HepG2 (cell line): ENCODE measurements around the gene POFUT2. TPM values are rescaled to one million over a fixed set of nuclear protein-coding genes. Genes with fewer than 3 reads are reported as not detected.

Experiments used
- GATA4 ChIP-seq: sonication (generic); IDR thresholded peaks from 2 replicates; pipeline ENCODE4 v1.6.1; 2016; ENCODE audit warnings: antibody characterized with exemption, low read depth, borderline replicate concordance
- HES4 ChIP-seq: sonication (generic); formaldehyde crosslinking; IDR thresholded peaks from 2 replicates; pipeline ENCODE4 v1.9.0; 2021; ENCODE audit warnings: mild to moderate bottlenecking, missing genetic modification reagents, borderline replicate concordance
- NAIF1 ChIP-seq: sonication (generic); formaldehyde crosslinking; IDR thresholded peaks from 2 replicates; pipeline ENCODE4 v1.5.0; 2020; ENCODE audit warnings: mild to moderate bottlenecking, missing genetic modification reagents, borderline replicate concordance
- NBN ChIP-seq: fragments of 450-650 bp; conservative IDR thresholded peaks from 2 replicates; pipeline ENCODE4 v1.6.1; 2017
- RCOR2 ChIP-seq: IDR thresholded peaks from 2 replicates; pipeline ENCODE4 v1.6.1; 2016; ENCODE audit warnings: missing biosample characterization, missing genetic modification reagents
- ZBTB42 ChIP-seq: sonication (generic); formaldehyde crosslinking; IDR thresholded peaks from 2 replicates; pipeline ENCODE4 v1.5.0; 2020; ENCODE audit warnings: mild to moderate bottlenecking, missing genetic modification reagents
- ZNF292 ChIP-seq: sonication (generic); formaldehyde crosslinking; IDR thresholded peaks from 2 replicates; pipeline ENCODE4 v1.8.1; 2022; ENCODE audit warnings: mild to moderate bottlenecking, low read depth, missing genetic modification reagents, borderline replicate concordance
- ZNF430 ChIP-seq: sonication (generic); formaldehyde crosslinking; IDR thresholded peaks from 2 replicates; pipeline ENCODE4 v1.9.0; 2021; ENCODE audit warnings: mild to moderate bottlenecking, missing genetic modification reagents
- ZNF569 ChIP-seq: sonication (generic); formaldehyde crosslinking; IDR thresholded peaks from 2 replicates; pipeline ENCODE4 v1.5.0; 2020; ENCODE audit warnings: mild to moderate bottlenecking, missing genetic modification reagents, moderate library complexity, borderline replicate concordance
- ZNF589 ChIP-seq: sonication (generic); formaldehyde crosslinking; conservative IDR thresholded peaks from 2 replicates; pipeline ENCODE4 v1.8.0; 2022; ENCODE audit warnings: mild to moderate bottlenecking, moderate library complexity, missing genetic modification reagents
- ZNF841 ChIP-seq: sonication (generic); formaldehyde crosslinking; IDR thresholded peaks from 2 replicates; pipeline ENCODE4 v1.8.1; 2023; ENCODE audit warnings: missing genetic modification reagents, borderline replicate concordance
- ZSCAN31 ChIP-seq: sonication (generic); formaldehyde crosslinking; IDR thresholded peaks from 2 replicates; pipeline ENCODE4 v1.5.0; 2020; ENCODE audit warnings: low read depth, mild to moderate bottlenecking, missing genetic modification reagents
- polyA plus RNA-seq, 8 experiments: library from polyadenylated mRNA; depleted of rRNA in 3 of 8; stranded (reverse) in 7 of 8; unstranded in 1 of 8; fragments of >200 nt; fragmentation: Illumina TruSeq in 4 of 8; extraction: Trizol in 4 of 8; gene quantifications; 2 replicates each; pipeline versions ENCODE4 v1.2.1 to v1.2.3, GENCODE V29; 2011 to 2016; ENCODE audit warnings: low read depth in 4 of 8, missing spikeins in 1 of 8, mixed read lengths in 1 of 8; ENCODE audit not compliant: insufficient read depth in 1 of 8
- total RNA-seq, 5 experiments: library from RNA; depleted of rRNA; stranded (reverse); fragments of >200 nt; fragmentation: Illumina TruSeq; extraction: Trizol; gene quantifications; 2 replicates each; pipeline ENCODE4 v1.2.3, GENCODE V29; 2016; ENCODE audit warnings: low read depth in 1 of 5
- TF ChIP-seq, protein P1 (sequence below): sonication (generic); formaldehyde crosslinking; IDR thresholded peaks from 2 replicates; pipeline ENCODE4 v1.5.0; 2020; ENCODE audit warnings: mild to moderate bottlenecking, missing genetic modification reagents, borderline replicate concordance
- TF ChIP-seq, protein P2 (sequence below): sonication (generic); formaldehyde crosslinking; IDR thresholded peaks from 2 replicates; pipeline ENCODE4 v1.9.0; 2022; ENCODE audit warnings: low read depth, missing genetic modification reagents
- TF ChIP-seq, protein P3 (sequence below): sonication (generic); formaldehyde crosslinking; IDR thresholded peaks from 2 replicates; pipeline ENCODE4 v1.5.1; 2020; ENCODE audit warnings: mild to moderate bottlenecking, missing genetic modification reagents, moderate library complexity
- TF ChIP-seq, protein P4 (sequence below): sonication (generic); formaldehyde crosslinking; IDR thresholded peaks from 2 replicates; pipeline ENCODE4 v1.5.0; 2020; ENCODE audit warnings: missing genetic modification reagents

POFUT2 gene
- total and polyA plus RNA-seq, 2 of the 13 experiments (the other 11 are each of a cell fraction or from before 2014, with no cell fraction given), result 22.8 to 24.0 TPM

DNA sequence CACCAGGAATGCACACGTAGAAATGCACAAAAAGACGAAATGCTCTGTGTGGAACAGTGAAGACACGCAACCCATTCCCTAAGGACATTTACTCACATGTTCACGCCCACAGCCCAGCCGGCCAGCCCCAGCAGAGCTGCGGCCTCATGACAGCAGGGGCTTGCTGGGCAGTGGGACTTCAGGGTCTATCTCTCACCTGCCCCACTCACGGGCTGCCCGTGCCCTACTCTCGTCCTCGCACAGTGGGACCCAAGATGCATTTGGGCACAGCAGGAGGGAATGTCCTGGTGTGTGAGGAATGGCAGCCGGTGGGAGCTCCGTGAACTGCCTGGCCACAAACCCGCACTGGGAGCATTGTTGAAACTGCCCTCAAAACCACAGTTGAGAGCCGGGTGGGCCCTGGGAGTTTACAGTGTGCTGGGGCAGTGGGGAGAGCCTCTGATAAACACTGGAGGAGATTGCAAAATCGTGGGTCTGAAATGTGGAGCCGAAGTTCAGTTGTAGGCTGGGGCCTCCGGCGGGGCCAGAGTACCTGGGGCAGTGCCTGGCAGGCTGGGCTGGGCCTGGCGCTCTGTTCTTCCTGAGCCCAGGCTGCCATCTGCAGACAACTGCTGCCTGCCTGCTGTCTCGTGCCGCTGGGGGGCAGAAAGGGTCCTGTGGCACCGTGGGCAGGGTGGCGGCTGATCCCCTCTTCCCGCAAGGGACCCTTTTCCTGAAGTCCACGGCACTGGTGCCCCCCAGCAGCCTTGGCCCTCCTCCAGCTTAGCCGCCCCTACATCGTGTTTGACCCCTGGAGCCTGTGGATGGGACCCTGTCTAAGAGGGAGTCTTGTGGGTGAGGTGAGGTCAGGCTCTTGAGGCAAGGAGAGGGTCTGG lies 20.7 kb upstream of the POFUT2 start (continued):
- TF ChIP-seq, protein P1, sequence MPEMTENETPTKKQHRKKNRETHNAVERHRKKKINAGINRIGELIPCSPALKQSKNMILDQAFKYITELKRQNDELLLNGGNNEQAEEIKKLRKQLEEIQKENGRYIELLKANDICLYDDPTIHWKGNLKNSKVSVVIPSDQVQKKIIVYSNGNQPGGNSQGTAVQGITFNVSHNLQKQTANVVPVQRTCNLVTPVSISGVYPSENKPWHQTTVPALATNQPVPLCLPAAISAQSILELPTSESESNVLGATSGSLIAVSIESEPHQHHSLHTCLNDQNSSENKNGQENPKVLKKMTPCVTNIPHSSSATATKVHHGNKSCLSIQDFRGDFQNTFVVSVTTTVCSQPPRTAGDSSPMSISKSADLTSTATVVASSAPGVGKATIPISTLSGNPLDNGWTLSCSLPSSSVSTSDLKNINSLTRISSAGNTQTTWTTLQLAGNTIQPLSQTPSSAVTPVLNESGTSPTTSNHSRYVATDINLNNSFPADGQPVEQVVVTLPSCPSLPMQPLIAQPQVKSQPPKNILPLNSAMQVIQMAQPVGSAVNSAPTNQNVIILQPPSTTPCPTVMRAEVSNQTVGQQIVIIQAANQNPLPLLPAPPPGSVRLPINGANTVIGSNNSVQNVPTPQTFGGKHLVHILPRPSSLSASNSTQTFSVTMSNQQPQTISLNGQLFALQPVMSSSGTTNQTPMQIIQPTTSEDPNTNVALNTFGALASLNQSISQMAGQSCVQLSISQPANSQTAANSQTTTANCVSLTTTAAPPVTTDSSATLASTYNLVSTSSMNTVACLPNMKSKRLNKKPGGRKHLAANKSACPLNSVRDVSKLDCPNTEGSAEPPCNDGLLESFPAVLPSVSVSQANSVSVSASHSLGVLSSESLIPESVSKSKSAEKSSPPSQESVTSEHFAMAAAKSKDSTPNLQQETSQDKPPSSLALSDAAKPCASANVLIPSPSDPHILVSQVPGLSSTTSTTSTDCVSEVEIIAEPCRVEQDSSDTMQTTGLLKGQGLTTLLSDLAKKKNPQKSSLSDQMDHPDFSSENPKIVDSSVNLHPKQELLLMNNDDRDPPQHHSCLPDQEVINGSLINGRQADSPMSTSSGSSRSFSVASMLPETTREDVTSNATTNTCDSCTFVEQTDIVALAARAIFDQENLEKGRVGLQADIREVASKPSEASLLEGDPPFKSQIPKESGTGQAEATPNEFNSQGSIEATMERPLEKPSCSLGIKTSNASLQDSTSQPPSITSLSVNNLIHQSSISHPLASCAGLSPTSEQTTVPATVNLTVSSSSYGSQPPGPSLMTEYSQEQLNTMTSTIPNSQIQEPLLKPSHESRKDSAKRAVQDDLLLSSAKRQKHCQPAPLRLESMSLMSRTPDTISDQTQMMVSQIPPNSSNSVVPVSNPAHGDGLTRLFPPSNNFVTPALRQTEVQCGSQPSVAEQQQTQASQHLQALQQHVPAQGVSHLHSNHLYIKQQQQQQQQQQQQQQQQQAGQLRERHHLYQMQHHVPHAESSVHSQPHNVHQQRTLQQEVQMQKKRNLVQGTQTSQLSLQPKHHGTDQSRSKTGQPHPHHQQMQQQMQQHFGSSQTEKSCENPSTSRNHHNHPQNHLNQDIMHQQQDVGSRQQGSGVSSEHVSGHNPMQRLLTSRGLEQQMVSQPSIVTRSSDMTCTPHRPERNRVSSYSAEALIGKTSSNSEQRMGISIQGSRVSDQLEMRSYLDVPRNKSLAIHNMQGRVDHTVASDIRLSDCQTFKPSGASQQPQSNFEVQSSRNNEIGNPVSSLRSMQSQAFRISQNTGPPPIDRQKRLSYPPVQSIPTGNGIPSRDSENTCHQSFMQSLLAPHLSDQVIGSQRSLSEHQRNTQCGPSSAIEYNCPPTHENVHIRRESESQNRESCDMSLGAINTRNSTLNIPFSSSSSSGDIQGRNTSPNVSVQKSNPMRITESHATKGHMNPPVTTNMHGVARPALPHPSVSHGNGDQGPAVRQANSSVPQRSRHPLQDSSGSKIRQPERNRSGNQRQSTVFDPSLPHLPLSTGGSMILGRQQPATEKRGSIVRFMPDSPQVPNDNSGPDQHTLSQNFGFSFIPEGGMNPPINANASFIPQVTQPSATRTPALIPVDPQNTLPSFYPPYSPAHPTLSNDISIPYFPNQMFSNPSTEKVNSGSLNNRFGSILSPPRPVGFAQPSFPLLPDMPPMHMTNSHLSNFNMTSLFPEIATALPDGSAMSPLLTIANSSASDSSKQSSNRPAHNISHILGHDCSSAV (CRISPR knock-in tag), result no peak
- no peak for TF ChIP-seq RCOR2 (CRISPR knock-in tag)
- TF ChIP-seq, protein P2, sequence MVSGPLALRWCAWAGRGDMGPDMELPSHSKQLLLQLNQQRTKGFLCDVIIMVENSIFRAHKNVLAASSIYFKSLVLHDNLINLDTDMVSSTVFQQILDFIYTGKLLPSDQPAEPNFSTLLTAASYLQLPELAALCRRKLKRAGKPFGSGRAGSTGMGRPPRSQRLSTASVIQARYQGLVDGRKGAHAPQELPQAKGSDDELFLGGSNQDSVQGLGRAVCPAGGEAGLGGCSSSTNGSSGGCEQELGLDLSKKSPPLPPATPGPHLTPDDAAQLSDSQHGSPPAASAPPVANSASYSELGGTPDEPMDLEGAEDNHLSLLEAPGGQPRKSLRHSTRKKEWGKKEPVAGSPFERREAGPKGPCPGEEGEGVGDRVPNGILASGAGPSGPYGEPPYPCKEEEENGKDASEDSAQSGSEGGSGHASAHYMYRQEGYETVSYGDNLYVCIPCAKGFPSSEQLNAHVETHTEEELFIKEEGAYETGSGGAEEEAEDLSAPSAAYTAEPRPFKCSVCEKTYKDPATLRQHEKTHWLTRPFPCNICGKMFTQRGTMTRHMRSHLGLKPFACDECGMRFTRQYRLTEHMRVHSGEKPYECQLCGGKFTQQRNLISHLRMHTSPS (CRISPR knock-in tag), result peak; percentile 97
- TF ChIP-seq, protein P3, sequence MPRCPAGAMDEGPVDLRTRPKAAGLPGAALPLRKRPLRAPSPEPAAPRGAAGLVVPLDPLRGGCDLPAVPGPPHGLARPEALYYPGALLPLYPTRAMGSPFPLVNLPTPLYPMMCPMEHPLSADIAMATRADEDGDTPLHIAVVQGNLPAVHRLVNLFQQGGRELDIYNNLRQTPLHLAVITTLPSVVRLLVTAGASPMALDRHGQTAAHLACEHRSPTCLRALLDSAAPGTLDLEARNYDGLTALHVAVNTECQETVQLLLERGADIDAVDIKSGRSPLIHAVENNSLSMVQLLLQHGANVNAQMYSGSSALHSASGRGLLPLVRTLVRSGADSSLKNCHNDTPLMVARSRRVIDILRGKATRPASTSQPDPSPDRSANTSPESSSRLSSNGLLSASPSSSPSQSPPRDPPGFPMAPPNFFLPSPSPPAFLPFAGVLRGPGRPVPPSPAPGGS (CRISPR knock-in tag), result no peak
- TF ChIP-seq ZNF569 (CRISPR knock-in tag), result no peak
- TF ChIP-seq ZNF841 (CRISPR knock-in tag), result no peak
- no peak; the same call in 1 of the 2 replicates for TF ChIP-seq ZSCAN31 (CRISPR knock-in tag)
- peak; percentile 63; the same call in 1 of the 2 replicates for TF ChIP-seq ZNF430 (CRISPR knock-in tag)
- no peak; the same call in 1 of the 2 replicates for TF ChIP-seq HES4 (CRISPR knock-in tag)
- no peak; the same call in 1 of the 2 replicates for TF ChIP-seq ZNF292
- no peak for TF ChIP-seq ZNF589 (CRISPR knock-in tag)
- no peak; the same call in 1 of the 2 replicates for TF ChIP-seq GATA4
- TF ChIP-seq, protein P4, sequence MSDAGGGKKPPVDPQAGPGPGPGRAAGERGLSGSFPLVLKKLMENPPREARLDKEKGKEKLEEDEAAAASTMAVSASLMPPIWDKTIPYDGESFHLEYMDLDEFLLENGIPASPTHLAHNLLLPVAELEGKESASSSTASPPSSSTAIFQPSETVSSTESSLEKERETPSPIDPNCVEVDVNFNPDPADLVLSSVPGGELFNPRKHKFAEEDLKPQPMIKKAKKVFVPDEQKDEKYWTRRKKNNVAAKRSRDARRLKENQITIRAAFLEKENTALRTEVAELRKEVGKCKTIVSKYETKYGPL, result no peak
- no peak for TF ChIP-seq ZBTB42
- TF ChIP-seq NAIF1 (CRISPR knock-in tag), result no peak
- no peak for TF ChIP-seq NBN
